Cardiac septum (tissue), 1 donor: ENCODE measurements around the gene ACSF3. TPM values are rescaled to one million over a fixed set of nuclear protein-coding genes. Genes with fewer than 3 reads are reported as not detected.

Experiments
- DNase-seq: peaks from one replicate; pipeline ENCODE4 v3.0.0-alpha.2; 2020; ENCODE audit warnings: low spot score
- intact Hi-C: fragments of 100-400 bp; cut with DNase I; formaldehyde crosslinking; loops from one replicate; pipeline ENCODE4 v1.14.0; 2022
- total RNA-seq: library from RNA; stranded (reverse); fragmentation: NEBNext Ultra II Directional; extraction: Animal tissue kit (Norgen Biotek cat#: 25700); gene quantifications from one replicate; pipeline ENCODE4 v1.2.1, GENCODE V29; 2021
- donor health status: DM: no; HTN: no; CAD: no.

Gene ACSF3
- total RNA-seq, 1 donor from 2014 or later, result 14.7 TPM

- DNase-seq, result no peak
- intact Hi-C loops, result no loop called here
Measured at GRCh38 chr16:89137666-89138512, 44.2 kb downstream of the ACSF3 start.

- DNase-seq, result no peak
- intact Hi-C loops, result no loop called here
Measured at GRCh38 chr16:89138513-89138795, 44.8 kb downstream of the ACSF3 start.

GRCh38 chr16:89138843-89139520 lies 45.3 kb downstream of the ACSF3 start:
- no peak for DNase-seq
- intact Hi-C loops, result no loop called here

GRCh38 chr16:89139907-89140361 lies 46.3 kb downstream of the ACSF3 start:
- no peak for DNase-seq
- intact Hi-C loops, result no loop called here

- intact Hi-C loops, result no loop called here
- DNase-seq, result no peak
Measured at GRCh38 chr16:89140401-89140800, 46.7 kb downstream of the ACSF3 start.

GRCh38 chr16:89140981-89141883 lies 47.6 kb downstream of the ACSF3 start:
- intact Hi-C loops, result no loop called here
- no peak for DNase-seq

- no peak for DNase-seq
- intact Hi-C loops, result no loop called here
Measured at GRCh38 chr16:89141884-89142267, 48.2 kb downstream of the ACSF3 start.

- DNase-seq, result no peak
- intact Hi-C loops, result no loop called here
Measured at GRCh38 chr16:89142474-89143195, 49.0 kb downstream of the ACSF3 start.

- intact Hi-C loops, result no loop called here
- DNase-seq, result no peak
Measured at GRCh38 chr16:89143201-89143741, 49.6 kb downstream of the ACSF3 start.

GRCh38 chr16:89143911-89144675 lies 50.4 kb downstream of the ACSF3 start:
- intact Hi-C loops, result no loop called here
- no peak for DNase-seq

- intact Hi-C loops, result no loop called here
- no peak for DNase-seq
Measured at GRCh38 chr16:89144681-89145080, 51.0 kb downstream of the ACSF3 start.

- intact Hi-C loops, result no loop called here
- DNase-seq, result no peak
Measured at GRCh38 chr16:89145406-89146161, 51.9 kb downstream of the ACSF3 start.

GRCh38 chr16:89146211-89147005 lies 52.8 kb downstream of the ACSF3 start:
- DNase-seq, result no peak
- intact Hi-C loops, result no loop called here

GRCh38 chr16:89147085-89147817 lies 53.6 kb downstream of the ACSF3 start:
- no peak for DNase-seq

GRCh38 chr16:89149386-89149785 lies 55.7 kb downstream of the ACSF3 start:
- no peak for DNase-seq
- intact Hi-C loops, result no loop called here

More at GRCh38 chr16:89147085-89147817, 53.6 kb downstream of the ACSF3 start:
- intact Hi-C loops, result no loop called here

GRCh38 chr16:89150090-89150835 lies 56.6 kb downstream of the ACSF3 start:
- intact Hi-C loops, result no loop called here
- no peak for DNase-seq
